DND-41 (cell line): ENCODE measurements around the gene ASPG.

Experiments used
- ATAC-seq: fragments of 200-7000 bp; cut with Tn5 transposase; 3 replicates; pipeline ENCODE4 v1.9.1; 2021; ENCODE audit warnings: low read depth; ENCODE audit not compliant: insufficient read depth
- DNase-seq: peaks from one replicate; pipeline ENCODE4 v3.0.0-alpha.2; 2020
- H2AFZ ChIP-seq: 2 replicates; pipeline ENCODE4 v1.6.0; 2012; ENCODE audit warnings: low read depth, low read length
- H3K27ac ChIP-seq: 2 replicates; pipeline ENCODE4 v1.5.1; 2012; ENCODE audit warnings: low read length, inconsistent platforms
- H3K27me3 ChIP-seq: fragments of 200-600 bp; sonication (generic); 2 replicates; pipeline ENCODE4 v1.6.0; 2012; ENCODE audit warnings: low read length, mild to moderate bottlenecking, inconsistent platforms; ENCODE audit not compliant: insufficient read depth, poor library complexity
- H3K36me3 ChIP-seq: 2 replicates; pipeline ENCODE4 v1.5.1; 2012; ENCODE audit warnings: low read length, inconsistent platforms; ENCODE audit not compliant: insufficient read depth
- H3K4me1 ChIP-seq: 2 replicates; pipeline ENCODE4 v1.5.1; 2012; ENCODE audit warnings: mild to moderate bottlenecking, low read length; ENCODE audit not compliant: insufficient read depth
- H3K4me2 ChIP-seq: 2 replicates; pipeline ENCODE4 v1.6.0; 2012; ENCODE audit warnings: mild to moderate bottlenecking, moderate library complexity, low read length, inconsistent platforms; ENCODE audit not compliant: insufficient read depth
- H3K4me3 ChIP-seq, 2 experiments: fragments of 200-600 bp in 1 of 2; shearing (Covaris generic) in 1 of 2; 2 replicates each; pipeline ENCODE4 v1.5.1; 2012 to 2016; ENCODE audit warnings: inconsistent platforms in 2 of 2, low read length in 2 of 2, mild to moderate bottlenecking in 2 of 2, low read depth in 1 of 2, moderate library complexity in 1 of 2
- H3K79me2 ChIP-seq: 2 replicates; pipeline ENCODE4 v1.6.0; 2012; ENCODE audit warnings: low read length, inconsistent platforms; ENCODE audit not compliant: insufficient read depth
- H3K9ac ChIP-seq: 2 replicates; pipeline ENCODE4 v1.6.0; 2012; ENCODE audit warnings: low read depth, mild to moderate bottlenecking, inconsistent platforms, low read length, moderate library complexity
- H3K9me3 ChIP-seq: 2 replicates; pipeline ENCODE4 v1.5.1; 2012; ENCODE audit warnings: low read length, moderate library complexity, mild to moderate bottlenecking, inconsistent platforms; ENCODE audit not compliant: insufficient read depth, severe bottlenecking
- H4K20me1 ChIP-seq: 2 replicates; pipeline ENCODE4 v1.6.0; 2012; ENCODE audit warnings: low read length; ENCODE audit not compliant: insufficient read depth
- CTCF ChIP-seq: IDR thresholded peaks from 2 replicates; pipeline ENCODE4 v1.5.1; 2012; ENCODE audit warnings: borderline replicate concordance, low read length, moderate library complexity, mild to moderate bottlenecking; ENCODE audit not compliant: poor library complexity, severe bottlenecking; ENCODE audit errors: extremely low read depth
- EZH2 ChIP-seq: IDR thresholded peaks from 3 replicates; pipeline ENCODE4 v1.6.1; 2012; ENCODE audit warnings: borderline replicate concordance, low read depth, mild to moderate bottlenecking, moderate library complexity, low read length, inconsistent platforms; ENCODE audit not compliant: severe bottlenecking

ASPG gene

GRCh38 chr14:104105071-104105821 lies 19.7 kb downstream of the ASPG start:
- Histone ChIP-seq H3K9me3 (no peaks in the 10 kb centered on the region), H3K27ac (no peak overlapping the region), H3K4me2 (no peak overlapping the region), H3K4me1 (no peaks in the 10 kb centered on the region), H3K4me3 (no peak overlapping the region), H3K9ac (no peak overlapping the region), H3K79me2 (no peaks in the 10 kb centered on the region), H2AFZ (no peak overlapping the region), H3K36me3 (no peaks in the 10 kb centered on the region), H3K27me3 (no peaks in the 10 kb centered on the region), H4K20me1 (peaks cover 5% of the 10 kb centered on the region; the same call in 1 of the 2 replicates)
- ATAC-seq (no peak), DNase-seq (no peak)
- no peak for TF ChIP-seq EZH2
- TF ChIP-seq CTCF: no peak

GRCh38 chr14:104105822-104106470 lies 20.4 kb downstream of the ASPG start:
- no peaks in the 10 kb centered on the region for H3K79me2 ChIP-seq
- DNase-seq (no peak), ATAC-seq (no peak)
- H3K9me3 ChIP-seq: no peaks in the 10 kb centered on the region
- no peak overlapping the region for H3K4me3 ChIP-seq
- H3K9ac ChIP-seq: no peak overlapping the region
- H4K20me1 ChIP-seq: peaks cover 5% of the 10 kb centered on the region; the same call in 1 of the 2 replicates
- H3K27ac ChIP-seq: no peak overlapping the region
- TF ChIP-seq EZH2 (no peak), CTCF (no peak)
- no peak overlapping the region for H2AFZ ChIP-seq
- no peak overlapping the region for H3K4me2 ChIP-seq
- no peaks in the 10 kb centered on the region for H3K4me1 ChIP-seq
- no peaks in the 10 kb centered on the region for H3K36me3 ChIP-seq
- no peaks in the 10 kb centered on the region for H3K27me3 ChIP-seq

GRCh38 chr14:104106471-104106991 lies 21.0 kb downstream of the ASPG start:
- Histone ChIP-seq H3K4me2 (no peak overlapping the region), H3K9me3 (no peaks in the 10 kb centered on the region), H3K4me1 (no peaks in the 10 kb centered on the region), H3K79me2 (no peaks in the 10 kb centered on the region), H3K36me3 (no peaks in the 10 kb centered on the region), H3K9ac (no peak overlapping the region), H2AFZ (no peak overlapping the region), H3K27me3 (no peaks in the 10 kb centered on the region), H3K27ac (no peak overlapping the region), H3K4me3 (no peak overlapping the region), H4K20me1 (peaks cover 5% of the 10 kb centered on the region; the same call in 1 of the 2 replicates)
- no peak for ATAC-seq
- TF ChIP-seq CTCF: no peak
- TF ChIP-seq EZH2: no peak
- DNase-seq: no peak
